GM12878 (cell line): ENCODE measurements around the gene NGRN. TPM values are rescaled to one million over a fixed set of nuclear protein-coding genes. Genes with fewer than 3 reads are reported as not detected.

Experiments
- ATAC-seq: fragments of 200-7000 bp; cut with Tn5 transposase; 3 replicates; pipeline ENCODE4 v1.9.1; 2020; ENCODE audit warnings: mild to moderate bottlenecking, moderate library complexity
- BruUV-seq: library from RNA; stranded (reverse); fragments of 400-500 nt; replicated peaks from 2 replicates; lab custom pipeline; 2021; lab: Mats Ljungman, UMichigan
- CTCF ChIA-PET: fragments of 300-600 bp; sonication (Branson Sonifier 250); formaldehyde crosslinking; extraction: SDS; loops from one replicate; lab custom pipeline; 2021; ENCODE audit warnings: inconsistent platforms; lab: Yijun Ruan, JAX
- POLR2A ChIA-PET: fragments of 350-600 bp; formaldehyde crosslinking; extraction: SDS; loops from one replicate; lab custom pipeline; 2021; ENCODE audit warnings: inconsistent platforms; lab: Charles Lee
- RAD21 ChIA-PET: fragments of 300-600 bp; sonication (Branson Sonifier 250); formaldehyde crosslinking; loops from one replicate; lab custom pipeline; 2023; ENCODE audit warnings: antibody characterized with exemption; ENCODE audit not compliant: unreplicated experiment; lab: Charles Lee
- SMC1A ChIA-PET: fragments of 300-600 bp; sonication (Branson Sonifier 250); formaldehyde crosslinking; loops from one replicate; lab custom pipeline; 2023; ENCODE audit not compliant: unreplicated experiment, uncharacterized antibody; lab: Charles Lee
- DNase-seq: peaks from one replicate; pipeline ENCODE4 v3.0.0-alpha.2; 2011; ENCODE audit warnings: low read depth, low spot score
- FAIRE-seq: peaks from 3 replicates; lab custom pipeline; 2011; peaks lifted over from hg19 to GRCh38; lab: Jason Lieb, UNC
- H2AFZ ChIP-seq: 2 replicates; pipeline ENCODE4 v1.6.0; 2011; ENCODE audit warnings: low read depth, low read length, control low read depth; ENCODE audit not compliant: control insufficient read depth
- H3K27ac ChIP-seq: 2 replicates; pipeline ENCODE4 v1.5.1; 2011; ENCODE audit warnings: control low read depth; ENCODE audit not compliant: control insufficient read depth, insufficient read depth
- H3K27me3 ChIP-seq, 2 experiments: replicated peaks in 1 of 2; 2 replicates each; pipeline versions ENCODE4 v1.6.0 to v1.6.1; 2011; ENCODE audit warnings: low read length in 1 of 2; ENCODE audit not compliant: control insufficient read depth in 2 of 2, insufficient read depth in 2 of 2
- H3K36me3 ChIP-seq, 2 experiments: 2 replicates each; pipeline ENCODE4 v1.5.1; 2011; ENCODE audit warnings: low read length in 1 of 2; ENCODE audit not compliant: control insufficient read depth in 2 of 2, insufficient read depth in 2 of 2
- H3K4me1 ChIP-seq: 2 replicates; pipeline ENCODE4 v1.6.1; 2011; ENCODE audit warnings: mild to moderate bottlenecking, low read length, moderate library complexity, mixed read lengths; ENCODE audit not compliant: control insufficient read depth, insufficient read depth
- H3K4me2 ChIP-seq: 2 replicates; pipeline ENCODE4 v1.6.0; 2011; ENCODE audit warnings: control low read depth; ENCODE audit not compliant: control insufficient read depth, insufficient read depth
- H3K4me3 ChIP-seq: fragments of 200-600 bp; sonication (generic); 2 replicates; pipeline ENCODE4 v1.5.1; 2016
- H3K79me2 ChIP-seq: 2 replicates; pipeline ENCODE4 v1.6.0; 2011; ENCODE audit warnings: low read length; ENCODE audit not compliant: control insufficient read depth, insufficient read depth
- H3K9ac ChIP-seq: 2 replicates; pipeline ENCODE4 v1.8.0; 2011; ENCODE audit warnings: low read length, control low read depth, mixed read lengths; ENCODE audit not compliant: control insufficient read depth, insufficient read depth
- H3K9me3 ChIP-seq: replicated peaks from 3 replicates; pipeline ENCODE4 v1.5.1; 2011; ENCODE audit warnings: mild to moderate bottlenecking, low read length; ENCODE audit not compliant: control insufficient read depth, insufficient read depth
- H4K20me1 ChIP-seq: 2 replicates; pipeline ENCODE4 v1.6.0; 2011; ENCODE audit not compliant: control insufficient read depth, insufficient read depth
- CBFB ChIP-seq: IDR thresholded peaks from 2 replicates; pipeline ENCODE4 v1.6.1; 2016; ENCODE audit warnings: antibody characterized with exemption, low read depth
- ETV6 ChIP-seq, 2 experiments: fragments of 450-650 bp in 1 of 2; IDR thresholded peaks in 1 of 2; conservative IDR thresholded peaks in 1 of 2; 2 replicates each; pipeline ENCODE4 v1.6.1; 2014; ENCODE audit warnings: antibody characterized with exemption in 1 of 2, borderline replicate concordance in 1 of 2, low read depth in 1 of 2, mild to moderate bottlenecking in 1 of 2, moderate library complexity in 1 of 2
- EZH2 ChIP-seq: IDR thresholded peaks from 2 replicates; pipeline ENCODE4 v1.6.1; 2012; ENCODE audit warnings: low read depth, mild to moderate bottlenecking, control low read depth, inconsistent platforms, low read length, borderline replicate concordance; ENCODE audit not compliant: control insufficient read depth
- LARP7 ChIP-seq: fragments of 450-650 bp; IDR thresholded peaks from 2 replicates; pipeline ENCODE4 v1.6.1; 2017; ENCODE audit warnings: mild to moderate bottlenecking
- RB1 ChIP-seq: fragments of 450-650 bp; formaldehyde crosslinking; IDR thresholded peaks from 2 replicates; pipeline ENCODE4 v1.6.1; 2017; ENCODE audit warnings: mild to moderate bottlenecking, borderline replicate concordance
- SIX5 ChIP-seq: IDR thresholded peaks from 2 replicates; pipeline ENCODE4 v1.6.1; 2011; ENCODE audit warnings: mild to moderate bottlenecking, low read depth, low read length, moderate library complexity; ENCODE audit not compliant: severe bottlenecking
- SMAD1 ChIP-seq: fragments of 450-650 bp; IDR thresholded peaks from 2 replicates; pipeline ENCODE4 v1.6.1; 2018; ENCODE audit warnings: mild to moderate bottlenecking, low read depth; ENCODE audit not compliant: partially characterized antibody
- ZBTB33 ChIP-seq: fragments of 450-650 bp; IDR thresholded peaks from 2 replicates; pipeline ENCODE4 v1.6.1; 2017; ENCODE audit warnings: mild to moderate bottlenecking
- WGBS: methylation state at CpG from one replicate; pipeline ENCODE4 v1.1.6; 2016; ENCODE audit warnings: low lambda C conversion rate; ENCODE audit not compliant: insufficient replicate concordance, insufficient coverage; ENCODE audit errors: missing lambda C conversion rate; 5-methylcytosine and 5-hydroxymethylcytosine counted together
- in situ Hi-C: fragments of 300-500 bp; cut with MboI; formaldehyde crosslinking; loops from 9 replicates; pipeline ENCODE4 v1.14.3; 2018; ENCODE audit warnings: mixed read lengths
- intact Hi-C: fragments of 100-400 bp; cut with micrococcal nuclease; formaldehyde crosslinking; loops from one replicate; pipeline ENCODE4 v1.14.2; 2022; ENCODE audit not compliant: unreplicated experiment
- polyA plus RNA-seq, 11 experiments: library from polyadenylated mRNA; depleted of rRNA in 4 of 11; unstranded in 6 of 11; stranded (reverse) in 5 of 11; fragments of >200 nt; fragmentation: Nextera tagmentation in 4 of 11; fragmentation: Illumina TruSeq in 1 of 11; extraction: Ambion mirVana in 4 of 11; extraction: Trizol in 1 of 11; gene quantifications; 1 replicate in 1 of 11; 2 replicates in 10 of 11; pipeline versions ENCODE4 v1.2.1 to v1.2.3, GENCODE V29; 2011 to 2016; ENCODE audit warnings: inconsistent platforms in 2 of 11, missing spikeins in 2 of 11, low read depth in 1 of 11
- total RNA-seq, 4 experiments: library from RNA; depleted of rRNA in 3 of 4; stranded (reverse); fragments of >200 nt in 3 of 4; fragmentation: Illumina TruSeq in 1 of 4; extraction: Trizol in 1 of 4; gene quantifications; 2 replicates each; pipeline versions ENCODE4 v1.2.1 to v1.2.3, GENCODE V29; 2013 to 2021
- TF ChIP-seq, protein P1 (sequence below): fragments of 450-650 bp; IDR thresholded peaks from 2 replicates; pipeline ENCODE4 v1.6.1; 2018; ENCODE audit warnings: borderline replicate concordance, mild to moderate bottlenecking; ENCODE audit not compliant: partially characterized antibody

The NGRN gene
- total and polyA plus RNA-seq, 10 of the 15 experiments (the other 5 are each of a cell fraction or from before 2014, with no cell fraction given) = 5.8 to 31.3 (median 23.2) TPM

DNA sequence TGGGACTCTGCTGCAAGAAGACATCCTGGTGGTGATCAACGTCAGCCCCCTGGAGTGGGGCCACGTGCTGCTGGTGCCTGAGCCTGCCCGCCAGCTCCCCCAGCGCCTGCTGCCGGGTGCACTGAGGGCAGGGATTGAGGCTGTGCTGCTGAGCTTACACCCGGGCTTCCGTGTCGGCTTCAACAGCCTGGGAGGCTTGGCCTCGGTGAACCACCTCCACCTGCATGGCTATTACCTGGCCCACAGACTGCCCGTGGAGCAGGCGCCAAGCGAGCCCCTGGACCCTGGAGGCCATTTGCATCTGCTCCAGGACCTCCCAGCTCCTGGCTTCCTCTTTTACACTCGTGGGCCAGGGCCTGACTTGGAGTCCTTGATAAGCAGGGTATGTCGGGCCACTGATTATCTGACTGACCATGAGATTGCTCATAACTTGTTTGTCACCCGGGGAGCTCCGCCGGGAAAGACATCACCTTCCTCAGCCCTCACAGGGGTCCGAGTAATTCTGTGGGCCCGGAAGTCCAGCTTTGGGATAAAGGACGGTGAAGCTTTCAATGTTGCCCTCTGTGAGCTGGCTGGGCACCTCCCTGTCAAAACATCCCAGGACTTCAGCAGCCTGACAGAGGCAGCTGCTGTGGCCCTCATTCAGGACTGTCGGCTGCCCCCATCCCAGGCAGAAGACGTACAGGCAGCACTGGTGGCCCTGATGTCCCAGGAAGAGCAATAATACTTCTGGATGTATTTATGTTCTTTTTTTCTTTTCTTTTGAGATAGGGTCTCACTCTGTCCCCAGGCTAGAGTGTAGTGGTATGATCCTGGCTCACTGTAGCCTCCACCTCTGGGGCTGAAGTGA, 23.9 kb upstream of the NGRN start:
- ATAC-seq = no peak
- in situ Hi-C loops (no loop called here), intact Hi-C loops (no loop called here)
- Histone ChIP-seq H3K9me3 (no peaks in the 10 kb centered on the region), H3K79me2 (no peaks in the 10 kb centered on the region), H2AFZ (no peak overlapping the region), H3K27ac (no peak overlapping the region), H3K4me2 (no peak overlapping the region), H4K20me1 (no peaks in the 10 kb centered on the region), H3K9ac (no peak overlapping the region), H3K27me3 (no peaks in the 10 kb centered on the region), H3K4me1 (no peaks in the 10 kb centered on the region), H3K4me3 (no peak overlapping the region), H3K36me3 (peaks cover 0 to 2% of the 10 kb centered on the region in 2 experiments; a peak in 2 of 4 replicates)
- 89% methylated on average over 20 of the region's 22 CpGs for WGBS
- no peak for FAIRE-seq
- RAD21 ChIA-PET = no interaction called here
- SMC1A ChIA-PET = no interaction called here
- BruUV-seq = no TSS peak
- POLR2A ChIA-PET = no interaction called here
- TF ChIP-seq LARP7 (no peak), SMAD1 (no peak)
- DNase-seq = no peak
- CTCF ChIA-PET = interaction anchor here (0.6 kb wide), 1 partner anchor 10 kb away, joined by 3 read pairs; no protein-coding TSS in a partner anchor

GRCh38 chr15:90243943-90244639, 21.4 kb upstream of the NGRN start:
- no peaks in the 10 kb centered on the region for H3K79me2 ChIP-seq
- no TSS peak for BruUV-seq
- WGBS = 88% methylated on average over 10 of the region's 10 CpGs
- H3K27ac ChIP-seq = no peak overlapping the region
- ChIA-PET POLR2A (interaction anchor here (0.7 to 1.1 kb wide), 3 partner anchors 10 to 1225 kb away, joined by 3 to 9 read pairs (median 4); partner anchors contain the start of genes CIB1 and GDPGP1), SMC1A (no interaction called here), CTCF (interaction anchor here (0.6 kb wide), 1 partner anchor 43 kb away, joined by 3 read pairs; no protein-coding TSS in a partner anchor), RAD21 (interaction anchor here (1.1 kb wide), 1 partner anchor 10 kb away, joined by 3 read pairs; the partner anchor contains the start of genes CIB1 and GDPGP1)
- FAIRE-seq (no peak), ATAC-seq (no peak), DNase-seq (no peak)
- no peaks in the 10 kb centered on the region for H3K9me3 ChIP-seq
- no peaks in the 10 kb centered on the region for H3K4me1 ChIP-seq
- no peaks in the 10 kb centered on the region for H4K20me1 ChIP-seq
- intact Hi-C loops (no loop called here), in situ Hi-C loops (no loop called here)
- H3K4me3 ChIP-seq = no peak overlapping the region
- H3K36me3 ChIP-seq = peaks cover 0 to 2% of the 10 kb centered on the region in 2 experiments; a peak in 2 of 4 replicates
- H2AFZ ChIP-seq = no peak overlapping the region
- H3K4me2 ChIP-seq = no peak overlapping the region
- H3K9ac ChIP-seq = no peak overlapping the region
- no peaks in the 10 kb centered on the region for H3K27me3 ChIP-seq
- TF ChIP-seq EZH2 (no peak), CBFB (no peak), RB1 (no peak), ZBTB33 (no peak), SIX5 (no peak), ETV6 (conservative IDR thresholded peaks at IDR 0.05 in 1 of 2, IDR thresholded peaks at IDR 0.05 in 1 of 2; ENCODE audit: borderline replicate concordance in 1 of 2, low read depth in 1 of 2) (no peak)
- TF ChIP-seq, protein P1, sequence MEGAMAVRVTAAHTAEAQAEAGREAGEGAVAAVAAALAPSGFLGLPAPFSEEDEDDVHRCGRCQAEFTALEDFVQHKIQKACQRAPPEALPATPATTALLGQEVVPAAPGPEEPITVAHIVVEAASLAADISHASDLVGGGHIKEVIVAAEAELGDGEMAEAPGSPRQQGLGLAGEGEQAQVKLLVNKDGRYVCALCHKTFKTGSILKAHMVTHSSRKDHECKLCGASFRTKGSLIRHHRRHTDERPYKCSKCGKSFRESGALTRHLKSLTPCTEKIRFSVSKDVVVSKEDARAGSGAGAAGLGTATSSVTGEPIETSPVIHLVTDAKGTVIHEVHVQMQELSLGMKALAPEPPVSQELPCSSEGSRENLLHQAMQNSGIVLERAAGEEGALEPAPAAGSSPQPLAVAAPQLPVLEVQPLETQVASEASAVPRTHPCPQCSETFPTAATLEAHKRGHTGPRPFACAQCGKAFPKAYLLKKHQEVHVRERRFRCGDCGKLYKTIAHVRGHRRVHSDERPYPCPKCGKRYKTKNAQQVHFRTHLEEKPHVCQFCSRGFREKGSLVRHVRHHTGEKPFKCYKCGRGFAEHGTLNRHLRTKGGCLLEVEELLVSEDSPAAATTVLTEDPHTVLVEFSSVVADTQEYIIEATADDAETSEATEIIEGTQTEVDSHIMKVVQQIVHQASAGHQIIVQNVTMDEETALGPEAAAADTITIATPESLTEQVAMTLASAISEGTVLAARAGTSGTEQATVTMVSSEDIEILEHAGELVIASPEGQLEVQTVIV = no peak
